ENCODE results near the gene MAGEB16.

Gene MAGEB16

GRCh38 chrX:35841872-35842271 is 43.7 kb downstream of the MAGEB16 start:
- no peaks in the 10 kb centered on the region for H3K9me3 ChIP-seq (ENCODE audit: control insufficient read depth, low read length)

DNA sequence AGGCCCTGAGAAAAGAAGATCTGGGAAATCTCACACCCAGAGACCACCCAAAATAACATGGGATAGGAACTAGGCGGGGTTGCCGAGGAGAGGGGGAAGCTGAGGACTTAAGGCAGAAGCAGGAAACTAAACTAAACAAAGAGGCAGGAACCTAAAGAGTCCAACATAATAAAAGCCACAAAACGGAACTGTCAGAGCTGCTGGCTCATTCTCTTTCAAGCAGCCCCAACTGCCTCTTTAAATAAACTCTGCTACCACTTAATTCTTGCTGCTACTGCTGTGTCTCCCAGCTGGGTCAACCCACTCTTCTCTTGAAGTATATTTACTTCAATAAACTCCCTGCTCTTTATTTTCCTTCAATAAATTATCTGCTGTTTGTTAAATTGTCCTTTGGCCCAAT is 44.5 kb downstream of the MAGEB16 start:
- no peaks in the 10 kb centered on the region for H3K4me1 ChIP-seq
- no peaks in the 10 kb centered on the region for H3K9me3 ChIP-seq (ENCODE audit: control insufficient read depth, low read length)
- no peak overlapping the region for H3K4me2 ChIP-seq (ENCODE audit: low read length)
- no peaks in the 10 kb centered on the region for H3K79me2 ChIP-seq
- H3K36me3 ChIP-seq (ENCODE audit: control insufficient read depth, insufficient read depth, low read length): no peaks in the 10 kb centered on the region
- no peak overlapping the region for H3K4me3 ChIP-seq (ENCODE audit: low read depth, low read length)
- no peak for TF ChIP-seq CTCF (IDR thresholded peaks at IDR 0.05)
- H3K9ac ChIP-seq: no peak overlapping the region
- no peak overlapping the region for H3K27ac ChIP-seq
- no peaks in the 10 kb centered on the region for H3K27me3 ChIP-seq (ENCODE audit: control insufficient read depth, insufficient read depth, low read length)
- no peak overlapping the region for H2AFZ ChIP-seq

More at GRCh38 chrX:35841872-35842271, 43.7 kb downstream of the MAGEB16 start:
- Histone ChIP-seq H3K36me3 (ENCODE audit: control insufficient read depth, insufficient read depth, low read length) (no peaks in the 10 kb centered on the region), H2AFZ (no peak overlapping the region), H3K9ac (no peak overlapping the region), H3K79me2 (no peaks in the 10 kb centered on the region), H3K27me3 (ENCODE audit: control insufficient read depth, insufficient read depth, low read length) (no peaks in the 10 kb centered on the region), H3K4me2 (ENCODE audit: low read length) (no peak overlapping the region), H3K27ac (no peak overlapping the region), H3K4me3 (ENCODE audit: low read depth, low read length) (no peak overlapping the region), H3K4me1 (no peaks in the 10 kb centered on the region)
- no peak for TF ChIP-seq CTCF (IDR thresholded peaks at IDR 0.05)

DNA sequence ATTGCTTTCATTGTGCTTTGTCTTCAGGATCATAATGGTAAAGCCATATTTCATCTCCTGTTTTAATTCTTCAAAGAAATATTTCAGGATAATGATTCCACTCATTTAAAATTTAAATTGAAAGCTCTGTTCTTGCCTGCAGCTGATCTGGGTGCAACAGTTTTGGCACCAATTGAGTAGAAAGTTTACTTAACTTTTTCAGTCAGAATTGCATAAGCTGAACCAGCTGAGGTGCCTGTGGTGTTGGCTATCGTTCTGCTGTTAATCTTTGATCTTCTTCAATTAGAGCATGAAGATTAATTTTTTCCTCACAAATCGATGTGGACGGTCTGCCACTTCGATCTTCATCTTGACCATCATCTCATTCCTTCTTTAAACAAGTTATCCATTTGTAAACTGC is 49.6 kb downstream of the MAGEB16 start:
- no peak for TF ChIP-seq CTCF (IDR thresholded peaks at IDR 0.05)
- H2AFZ ChIP-seq: no peak overlapping the region
- H3K4me3 ChIP-seq (ENCODE audit: low read depth, low read length): no peak overlapping the region
- no peaks in the 10 kb centered on the region for H3K4me1 ChIP-seq
- H3K9me3 ChIP-seq (ENCODE audit: control insufficient read depth, low read length): no peaks in the 10 kb centered on the region
- H3K4me2 ChIP-seq (ENCODE audit: low read length): no peak overlapping the region
- H3K79me2 ChIP-seq: no peaks in the 10 kb centered on the region
- H3K27ac ChIP-seq: no peak overlapping the region
- no peaks in the 10 kb centered on the region for H3K36me3 ChIP-seq (ENCODE audit: control insufficient read depth, insufficient read depth, low read length)
- H3K9ac ChIP-seq: no peak overlapping the region
- H3K27me3 ChIP-seq (ENCODE audit: control insufficient read depth, insufficient read depth, low read length): no peaks in the 10 kb centered on the region
